Heart left ventricle (tissue), 16 donors: Measurements from ENCODE around the gene CD83. TPM values are rescaled to one million over a fixed set of nuclear protein-coding genes. Genes with fewer than 3 reads are reported as not detected.

Experiments used
- ATAC-seq, 4 donors: fragments of 200-7000 bp; cut with Tn5 transposase; one replicate each; pipeline ENCODE4 v1.9.1; 2020 to 2022; ENCODE audit warnings: moderate library complexity in 4 of 4, mild to moderate bottlenecking in 3 of 4, moderate number of reproducible peaks in 1 of 4
- DNase-seq, 5 donors: peaks; one replicate each; pipeline ENCODE4 v3.0.0-alpha.2; 2020
- H3K27ac ChIP-seq, 12 donors: fragments of 200-600 bp; sonication (generic) in 4 of 12; one replicate each; pipeline versions ENCODE4 v1.5.0 to v1.8.0; 2016 to 2022; ENCODE audit warnings: mild to moderate bottlenecking in 2 of 12
- H3K27me3 ChIP-seq, 9 donors: fragments of 200-600 bp; sonication (generic) in 2 of 9; one replicate each; pipeline versions ENCODE4 v1.5.1 to v1.8.0; 2016 to 2022; ENCODE audit warnings: mild to moderate bottlenecking in 3 of 9
- H3K36me3 ChIP-seq, 9 donors: fragments of 200-600 bp; sonication (generic) in 2 of 9; one replicate each; pipeline versions ENCODE4 v1.5.0 to v1.8.0; 2018 to 2022; ENCODE audit warnings: mild to moderate bottlenecking in 2 of 9
- H3K4me1 ChIP-seq, 12 donors: fragments of 200-600 bp; sonication (generic) in 4 of 12; one replicate each; pipeline versions ENCODE4 v1.5.0 to v1.8.0; 2016 to 2022; ENCODE audit warnings: mild to moderate bottlenecking in 3 of 12
- H3K4me3 ChIP-seq, 12 donors: fragments of 200-600 bp; sonication (generic) in 4 of 12; one replicate each; pipeline versions ENCODE4 v1.5.0 to v1.8.0; 2017 to 2022; ENCODE audit warnings: mild to moderate bottlenecking in 9 of 12, moderate library complexity in 4 of 12
- H3K9me3 ChIP-seq, 12 donors: fragments of 200-600 bp; sonication (generic) in 4 of 12; one replicate each; pipeline versions ENCODE4 v1.5.0 to v1.8.0; 2016 to 2022; ENCODE audit warnings: mild to moderate bottlenecking in 1 of 12
- POLR2A ChIP-seq, 2 donors: fragments of 450-650 bp; IDR thresholded peaks; one replicate each; pipeline ENCODE4 v1.6.1; 2017; ENCODE audit warnings: antibody characterized with exemption in 2 of 2, mild to moderate bottlenecking in 2 of 2, moderate library complexity in 2 of 2
- WGBS, 4 donors: extraction: QIAGEN DNeasy Blood & Tissue Kit in 2 of 4; methylation state at CpG; one replicate each; pipeline versions ENCODE4 v1.1.5 to v1.1.7; 2013 to 2018; 5-methylcytosine and 5-hydroxymethylcytosine counted together
- intact Hi-C, 10 donors: fragments of 100-400 bp; cut with DNase I; formaldehyde crosslinking; loops; one replicate each; pipeline versions ENCODE4 v1.11.1 to v1.14.2; 2022
- polyA plus RNA-seq, 2 donors: library from polyadenylated mRNA; stranded (reverse); fragments of 200-250 nt; gene quantifications; one replicate each; pipeline ENCODE4 v1.2.3, GENCODE V29; 2013
- total RNA-seq, 9 donors: library from RNA; depleted of rRNA in 2 of 9; stranded (reverse); fragments of >200 nt in 2 of 9; fragmentation: NEBNext Ultra II Directional in 3 of 9; extraction: Animal tissue kit (Norgen Biotek cat#: 25700) in 3 of 9; gene quantifications; one replicate each; pipeline versions ENCODE4 v1.1.0 to v1.2.4, GENCODE V29; 2016 to 2023
- TF ChIP-seq, protein P1 (sequence below), 12 donors: fragments of 200-600 bp; sonication (generic) in 4 of 12; IDR thresholded peaks; one replicate each; pipeline versions ENCODE4 v1.5.0 to v1.8.0; 2018 to 2022; ENCODE audit warnings: antibody characterized with exemption in 12 of 12, mild to moderate bottlenecking in 5 of 12
- donor health status: ischemic (EF 13 %, LVEDD 7.1; RV severe dilation, severe dysfunction).
- donor health status: healthy with polysubstance abuse.
- donor health status: DM: no; HTN: yes; CAD: no.
- donor health status: DM: no; HTN: no; CAD: no.
- donor health status: ischemic (EF 25% LVEDD 6.9; RV normal size, moderate dysfunction).
- donor health status: ischemic (EF 25% LVEDD 5.7; RV mildly dilated, moderate dysfunction).
- donor health status: healthy.
- donor health status: DM: yes; HTN: yes; CAD: no.
- donor health status: ischemic (EF 35%, LVEDD 5.7; RV mildly dilated, moderate dysfunction).
- donor health status: nonischemic (EF 11% LVEDD 7.7; RV severe dilation, severe dysfunction).
- donor health status: DM: yes; HTN: yes; CAD: no.
- donor health status: PGD.
- donor health status: ischemic (EF 29% LVEDD 5.4; RV normal size, mild dysfunction).
- donor health status: nonischemic (EF 23%, LVEDD 6.1; RV moderate dilation, normal function).

CD83 gene
- total and polyA plus RNA-seq, 11 donors, result 0.38 to 10.3 (median 1.9) TPM

DNA sequence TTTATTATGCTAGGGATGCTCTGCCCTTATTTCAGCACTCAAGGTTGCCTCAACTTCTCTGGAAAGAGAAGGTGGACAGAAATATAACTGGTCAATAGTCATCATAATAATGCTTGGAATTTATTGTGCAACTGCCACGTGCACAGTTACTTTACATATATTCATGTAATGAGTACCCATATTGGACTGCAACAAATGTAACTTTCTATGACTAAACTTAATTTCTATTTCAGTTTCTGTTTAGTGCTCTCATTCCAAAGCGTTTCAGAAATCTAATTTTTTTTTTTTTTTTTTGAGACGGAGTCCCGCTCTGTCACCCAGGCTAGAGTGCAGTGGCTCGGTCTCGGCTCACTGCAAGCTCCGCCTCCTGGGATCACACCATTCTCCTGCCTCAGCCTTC, 28.3 kb upstream of the CD83 start:
- DNase-seq (no peak), ATAC-seq (no peak)
- peaks cover 0 to 13% (median 0%) of the 10 kb centered on the region in 12 donors for H3K4me1 ChIP-seq
- WGBS, 4 donors, result 90 to 93% (median 92%) methylated on average over 7 of the region's 7 CpGs
- no peak overlapping the region for H3K27ac ChIP-seq
- TF ChIP-seq POLR2A (IDR thresholded peaks at IDR 0.05), result no peak
- TF ChIP-seq, protein P1, sequence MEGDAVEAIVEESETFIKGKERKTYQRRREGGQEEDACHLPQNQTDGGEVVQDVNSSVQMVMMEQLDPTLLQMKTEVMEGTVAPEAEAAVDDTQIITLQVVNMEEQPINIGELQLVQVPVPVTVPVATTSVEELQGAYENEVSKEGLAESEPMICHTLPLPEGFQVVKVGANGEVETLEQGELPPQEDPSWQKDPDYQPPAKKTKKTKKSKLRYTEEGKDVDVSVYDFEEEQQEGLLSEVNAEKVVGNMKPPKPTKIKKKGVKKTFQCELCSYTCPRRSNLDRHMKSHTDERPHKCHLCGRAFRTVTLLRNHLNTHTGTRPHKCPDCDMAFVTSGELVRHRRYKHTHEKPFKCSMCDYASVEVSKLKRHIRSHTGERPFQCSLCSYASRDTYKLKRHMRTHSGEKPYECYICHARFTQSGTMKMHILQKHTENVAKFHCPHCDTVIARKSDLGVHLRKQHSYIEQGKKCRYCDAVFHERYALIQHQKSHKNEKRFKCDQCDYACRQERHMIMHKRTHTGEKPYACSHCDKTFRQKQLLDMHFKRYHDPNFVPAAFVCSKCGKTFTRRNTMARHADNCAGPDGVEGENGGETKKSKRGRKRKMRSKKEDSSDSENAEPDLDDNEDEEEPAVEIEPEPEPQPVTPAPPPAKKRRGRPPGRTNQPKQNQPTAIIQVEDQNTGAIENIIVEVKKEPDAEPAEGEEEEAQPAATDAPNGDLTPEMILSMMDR (IDR thresholded peaks at IDR 0.05), result no peak
- no peaks in the 10 kb centered on the region for H3K9me3 ChIP-seq
- no peak overlapping the region for H3K4me3 ChIP-seq
- intact Hi-C loops, result no loop called here
- H3K36me3 ChIP-seq, result no peaks in the 10 kb centered on the region
- no peaks in the 10 kb centered on the region for H3K27me3 ChIP-seq

DNA sequence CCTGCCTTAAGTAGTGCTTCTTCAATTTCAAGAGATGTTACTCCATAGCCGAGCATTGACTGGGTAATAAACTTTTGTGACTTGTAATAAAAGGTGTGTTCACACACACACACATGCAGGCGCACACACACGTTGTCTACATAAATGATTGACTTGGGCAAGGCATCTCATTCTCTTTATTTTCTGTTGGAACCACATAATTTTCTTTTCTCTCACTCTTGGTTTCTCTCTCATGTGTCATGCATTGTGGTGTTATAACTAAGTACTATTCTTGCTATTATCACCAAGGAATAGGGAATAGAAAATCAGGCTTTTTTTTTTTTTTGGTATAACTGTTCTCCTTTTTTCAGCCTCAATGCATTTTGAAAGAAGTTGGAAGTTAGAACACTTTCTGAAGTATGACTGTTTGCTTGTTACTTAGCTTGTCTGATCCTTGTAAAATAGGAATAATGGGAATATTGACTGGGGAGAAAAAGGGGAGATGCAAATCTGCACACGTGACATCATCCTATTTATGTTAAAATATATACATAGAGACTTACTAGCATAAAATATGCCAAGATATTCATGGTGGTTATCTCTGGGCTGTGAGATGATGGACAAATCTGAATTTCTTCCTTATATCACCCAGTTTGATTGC, 26.1 kb upstream of the CD83 start:
- Histone ChIP-seq H3K4me1 (peaks cover 0 to 13% (median 0%) of the 10 kb centered on the region in 12 donors), H3K27me3 (no peaks in the 10 kb centered on the region), H3K9me3 (no peaks in the 10 kb centered on the region), H3K4me3 (no peak overlapping the region), H3K36me3 (no peaks in the 10 kb centered on the region), H3K27ac (no peak overlapping the region)
- 89 to 92% (median 91%) methylated on average over 4 of the region's 4 CpGs for WGBS, 4 donors
- no peak for ATAC-seq
- no peak for DNase-seq
- intact Hi-C loops, result no loop called here
- TF ChIP-seq POLR2A (IDR thresholded peaks at IDR 0.05), result no peak
- TF ChIP-seq, protein P1 (IDR thresholded peaks at IDR 0.05), result no peak

DNA sequence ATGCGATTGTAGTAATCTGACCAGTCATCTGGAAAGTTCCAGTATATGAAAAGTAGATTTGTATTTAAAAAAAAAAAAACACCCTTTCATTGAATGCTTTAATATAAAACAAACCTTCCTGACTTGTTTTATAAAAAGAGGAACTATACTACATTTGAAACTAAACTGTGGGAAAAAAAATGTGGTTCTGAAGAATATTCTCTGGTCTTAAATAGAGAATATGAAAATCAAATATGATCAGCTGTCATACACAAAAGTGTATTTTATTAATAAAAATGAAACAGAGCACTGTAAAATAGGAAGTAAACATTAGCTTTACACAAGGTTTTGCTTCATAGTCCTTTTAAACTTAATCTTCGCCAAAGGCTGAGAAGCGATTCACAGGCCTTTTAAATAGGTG, 25.3 kb upstream of the CD83 start:
- DNase-seq (no peak), ATAC-seq (no peak)
- 91 to 97% (median 94%) methylated on average over 3 of the region's 3 CpGs for WGBS, 4 donors
- H3K4me1 ChIP-seq, result peaks cover 0 to 13% (median 0%) of the 10 kb centered on the region in 12 donors
- no peaks in the 10 kb centered on the region for H3K9me3 ChIP-seq
- TF ChIP-seq, protein P1 (IDR thresholded peaks at IDR 0.05), result no peak
- TF ChIP-seq POLR2A (IDR thresholded peaks at IDR 0.05), result no peak
- no peak overlapping the region for H3K4me3 ChIP-seq
- H3K27ac ChIP-seq, result no peak overlapping the region
- H3K36me3 ChIP-seq, result no peaks in the 10 kb centered on the region
- intact Hi-C loops, result no loop called here
- no peaks in the 10 kb centered on the region for H3K27me3 ChIP-seq

DNA sequence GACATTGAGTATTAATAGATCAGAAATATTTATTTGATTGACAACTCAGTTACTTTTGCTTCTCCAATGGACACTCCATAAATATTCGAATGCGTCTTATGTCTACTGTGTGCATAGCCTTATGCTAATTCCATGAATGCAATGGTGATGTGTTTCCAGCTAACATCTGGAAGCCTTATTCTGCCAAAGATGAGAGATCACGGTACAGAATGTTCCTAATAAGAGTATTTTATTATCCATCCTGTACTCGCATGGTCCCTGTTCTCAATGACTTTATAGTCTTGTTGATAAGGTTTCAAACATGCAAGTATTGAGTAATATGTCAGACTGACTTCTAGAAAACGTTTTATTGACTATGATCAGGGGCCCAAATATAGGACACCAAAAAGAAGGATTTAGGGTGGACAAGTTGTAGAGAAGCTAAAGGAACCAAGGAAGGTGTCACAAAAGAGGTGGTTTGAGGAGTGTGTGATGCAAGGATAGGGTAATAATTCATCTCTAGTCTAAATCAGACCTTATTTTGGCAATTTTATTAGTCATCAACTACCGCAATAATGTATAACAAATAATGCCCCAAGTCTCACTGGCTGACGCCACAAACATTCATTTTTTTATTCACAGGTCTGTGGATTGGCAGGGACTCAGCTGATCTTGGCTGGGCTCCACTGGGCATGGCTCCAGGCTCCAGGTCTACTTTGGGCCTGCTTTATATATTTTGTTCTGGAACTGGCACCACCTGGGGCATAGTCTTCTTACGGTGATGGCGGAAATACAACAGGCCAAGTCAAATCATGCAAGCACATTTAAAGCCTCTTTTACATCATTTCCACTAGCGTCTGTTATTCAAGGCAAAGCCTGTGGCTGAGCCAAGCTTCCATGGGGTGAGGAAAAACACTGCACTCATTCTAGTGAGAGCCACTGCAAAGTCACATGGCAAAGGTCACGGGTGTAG, 24.5 kb upstream of the CD83 start:
- TF ChIP-seq POLR2A (IDR thresholded peaks at IDR 0.05), result no peak
- TF ChIP-seq, protein P1 (IDR thresholded peaks at IDR 0.05), result no peak
- Histone ChIP-seq H3K9me3 (no peaks in the 10 kb centered on the region), H3K4me1 (peaks cover 0 to 13% (median 0%) of the 10 kb centered on the region in 12 donors), H3K36me3 (no peaks in the 10 kb centered on the region), H3K27me3 (no peaks in the 10 kb centered on the region), H3K27ac (no peak overlapping the region), H3K4me3 (no peak overlapping the region)
- DNase-seq, result no peak
- ATAC-seq, result no peak
- 73 to 81% (median 75%) methylated on average over 11 of the region's 11 CpGs for WGBS, 4 donors
- intact Hi-C loops, result no loop called here
